PFSK-1 (cell line): ENCODE measurements around the gene FGF6.

Experiments
- FOXP2 ChIP-seq: optimal IDR thresholded peaks from 2 replicates; pipeline ENCODE3; 2011; ENCODE audit warnings: borderline replicate concordance, control low read depth, inconsistent platforms; ENCODE audit not compliant: insufficient read depth; ENCODE audit errors: extremely low read length, extremely low read depth
- POLR2AphosphoS5 ChIP-seq: IDR thresholded peaks from 2 replicates; pipeline ENCODE4 v1.6.1; 2012; ENCODE audit warnings: low read depth, mild to moderate bottlenecking, control low read depth, low read length, moderate library complexity
- REST ChIP-seq, 2 experiments: IDR thresholded peaks; 2 replicates each; pipeline versions ENCODE4 v1.6.1 to v1.8.0; 2011 to 2012; ENCODE audit warnings: low read depth in 2 of 2, low read length in 2 of 2, control low read depth in 1 of 2, inconsistent platforms in 1 of 2, mild to moderate bottlenecking in 1 of 2, moderate library complexity in 1 of 2; ENCODE audit not compliant: insufficient read depth in 1 of 2
- SIN3A ChIP-seq: IDR thresholded peaks from 2 replicates; pipeline ENCODE4 v1.6.1; 2012; ENCODE audit warnings: mild to moderate bottlenecking, low read length, moderate library complexity, borderline replicate concordance; ENCODE audit not compliant: insufficient read depth
- TAF1 ChIP-seq: IDR thresholded peaks from 2 replicates; pipeline ENCODE4 v1.6.1; 2012; ENCODE audit warnings: low read length, control low read depth, borderline replicate concordance; ENCODE audit not compliant: insufficient read depth

FGF6 gene

GRCh38 chr12:4472046-4472445 is 26.4 kb upstream of the FGF6 start:
- no peak for TF ChIP-seq POLR2AphosphoS5
- no peak for TF ChIP-seq REST (IDR thresholded peaks at IDR 0.05; ENCODE audit: insufficient read depth in 1 of 2, low read depth in 2 of 2, low read length in 2 of 2)
- TF ChIP-seq FOXP2 = no peak
- no peak for TF ChIP-seq SIN3A
- TF ChIP-seq TAF1 = no peak

- TF ChIP-seq REST (IDR thresholded peaks at IDR 0.05; ENCODE audit: insufficient read depth in 1 of 2, low read depth in 2 of 2, low read length in 2 of 2) (no peak), POLR2AphosphoS5 (no peak), FOXP2 (no peak), SIN3A (no peak)
Observed at GRCh38 chr12:4471256-4471655, 25.6 kb upstream of the FGF6 start.

GRCh38 chr12:4468994-4469393 is 23.4 kb upstream of the FGF6 start:
- no peak for TF ChIP-seq POLR2AphosphoS5
- TF ChIP-seq TAF1 = no peak
- no peak for TF ChIP-seq REST (IDR thresholded peaks at IDR 0.05; ENCODE audit: insufficient read depth in 1 of 2, low read depth in 2 of 2, low read length in 2 of 2)
- no peak for TF ChIP-seq FOXP2
- no peak for TF ChIP-seq SIN3A

GRCh38 chr12:4460761-4461160 is 15.1 kb upstream of the FGF6 start:
- TF ChIP-seq FOXP2 = no peak
- TF ChIP-seq POLR2AphosphoS5 = no peak
- TF ChIP-seq REST (IDR thresholded peaks at IDR 0.05; ENCODE audit: insufficient read depth in 1 of 2, low read depth in 2 of 2, low read length in 2 of 2) = no peak
- TF ChIP-seq SIN3A = no peak
- TF ChIP-seq TAF1 = no peak

GRCh38 chr12:4454315-4454860 is 8.8 kb upstream of the FGF6 start:
- TF ChIP-seq POLR2AphosphoS5 (no peak), FOXP2 (no peak), SIN3A (no peak), REST (IDR thresholded peaks at IDR 0.05; ENCODE audit: insufficient read depth in 1 of 2, low read depth in 2 of 2, low read length in 2 of 2) (no peak), TAF1 (no peak)
